Mucosa of descending colon (tissue), 3 donors: ENCODE results near the gene NAPSA. TPM values are rescaled to one million over a fixed set of nuclear protein-coding genes. Genes with fewer than 3 reads are reported as not detected.
"Not testable (repeated sequence)": the region's sequence is repeated elsewhere in the genome, so short reads cannot be mapped to it uniquely, and the experiment has no call there.

Experiments
- ATAC-seq: fragments of 200-7000 bp; cut with Tn5 transposase; one replicate; pipeline ENCODE4 v1.9.1; 2020; ENCODE audit warnings: mild to moderate bottlenecking, moderate library complexity
- DNase-seq, 3 donors: peaks; one replicate each; pipeline ENCODE4 v3.0.0-alpha.2; 2020
- H3K36me3 ChIP-seq: fragments of 200-600 bp; one replicate; pipeline ENCODE4 v1.8.0; 2021; ENCODE audit warnings: low read depth, mild to moderate bottlenecking
- H3K4me1 ChIP-seq: fragments of 200-600 bp; one replicate; pipeline ENCODE4 v1.8.0; 2021; ENCODE audit warnings: low read depth, mild to moderate bottlenecking
- H3K4me3 ChIP-seq: fragments of 200-600 bp; one replicate; pipeline ENCODE4 v1.8.0; 2021; ENCODE audit warnings: mild to moderate bottlenecking
- H3K9me3 ChIP-seq: fragments of 200-600 bp; one replicate; pipeline ENCODE4 v1.8.0; 2021; ENCODE audit warnings: mild to moderate bottlenecking
- CTCF ChIP-seq: fragments of 200-600 bp; IDR thresholded peaks from one replicate; pipeline ENCODE4 v1.8.0; 2022; ENCODE audit warnings: antibody characterized with exemption, mild to moderate bottlenecking
- intact Hi-C, 2 donors: fragments of 100-400 bp; cut with DNase I in 1 of 2; cut with micrococcal nuclease in 1 of 2; formaldehyde crosslinking; loops; one replicate each; pipeline versions ENCODE4 v1.11.0 to v1.11.1; 2022; cut with DNase I, micrococcal nuclease
- total RNA-seq, 3 donors: library from RNA; stranded (reverse); fragmentation: NEBNext Ultra II Directional in 2 of 3; extraction: Animal tissue kit (Norgen Biotek cat#: 25700) in 2 of 3; gene quantifications; one replicate each; pipeline versions ENCODE4 v1.2.1 to v1.2.4, GENCODE V29; 2021 to 2023
- donor health status: DM: no; HTN: no; CAD: no; lungs with moderate emphysema.
- donor health status: DM: no; HTN: no; CAD: no.
- donor health status: DM: no; HTN: yes; CAD: no.

Gene NAPSA
- total RNA-seq, 3 donors from 2014 or later, result 1.8 to 3.2 (median 2.0) TPM

GRCh38 chr19:50331221-50331993 is 34.0 kb downstream of the NAPSA start:
- peak in 1 of 3 donors; percentile 51 for DNase-seq
- Histone ChIP-seq H3K4me3 (no peak overlapping the region), H3K9me3 (no peaks in the 10 kb centered on the region), H3K36me3 (no peaks in the 10 kb centered on the region), H3K4me1 (peaks cover 10% of the 10 kb centered on the region)
- no peak for TF ChIP-seq CTCF
- intact Hi-C loops, result no loop called here
- no peak for ATAC-seq

- Histone ChIP-seq H3K4me3 (no peak overlapping the region), H3K36me3 (no peaks in the 10 kb centered on the region), H3K9me3 (no peaks in the 10 kb centered on the region), H3K4me1 (peaks cover 10% of the 10 kb centered on the region)
- intact Hi-C loops, result no loop called here
- peak; percentile 48 for ATAC-seq
- peak; percentile 79 to 92 (median 87) for DNase-seq
- no peak for TF ChIP-seq CTCF
These were observed 34.9 kb downstream of the NAPSA start for GRCh38 chr19:50330365-50331078.

GRCh38 chr19:50329926-50330294 is 35.5 kb downstream of the NAPSA start:
- H3K4me3 ChIP-seq, intact Hi-C loops, H3K36me3 ChIP-seq, H3K4me1 ChIP-seq, H3K9me3 ChIP-seq, ATAC-seq: not testable (repeated sequence)
- peak in 1 of 3 donors; percentile 66 for DNase-seq

- DNase-seq, result peak; percentile 98 to 100 (median 100)
- peak; percentile 81 for ATAC-seq
- Histone ChIP-seq H3K9me3 (no peaks in the 10 kb centered on the region), H3K36me3 (no peaks in the 10 kb centered on the region), H3K4me3 (no peak within 1 kb of the TSS), H3K4me1 (peaks cover 10% of the 10 kb centered on the region)
- intact Hi-C loops, result no loop called here
- TF ChIP-seq CTCF, result no peak
These were observed 36.1 kb downstream of the NAPSA start, which contains the start of gene KCNC3 for GRCh38 chr19:50329146-50329925. Gene KCNC3 (minus strand): TSS chr19:50329377. CDS start chr19:50329082, 295 bp downstream.

GRCh38 chr19:50328873-50329145 is 36.6 kb downstream of the NAPSA start:
- ATAC-seq (no peak), DNase-seq (no peak)
- Histone ChIP-seq H3K36me3 (no peaks in the 10 kb centered on the region), H3K9me3 (no peaks in the 10 kb centered on the region), H3K4me1 (peaks cover 10% of the 10 kb centered on the region), H3K4me3 (no peak overlapping the region)
- no peak for TF ChIP-seq CTCF
- intact Hi-C loops, result no loop called here
